ENCODE data around the gene ROCK2.

- TF ChIP-seq MLX (CRISPR knock-in tag; IDR thresholded peaks at IDR 0.05) (no peak), CREB1 (CRISPR knock-in tag; IDR thresholded peaks at IDR 0.05) (no peak), ELF4 (CRISPR knock-in tag; IDR thresholded peaks at IDR 0.05; ENCODE audit: low read depth) (no peak), NR3C1 (CRISPR knock-in tag; conservative IDR thresholded peaks at IDR 0.05; ENCODE audit: low read depth) (no peak), CTCF (IDR thresholded peaks at IDR 0.05) (no peak), TEAD1 (CRISPR knock-in tag; IDR thresholded peaks at IDR 0.05) (no peak), PRDM15 (CRISPR knock-in tag; IDR thresholded peaks at IDR 0.05) (no peak), ZBTB43 (CRISPR knock-in tag; IDR thresholded peaks at IDR 0.05) (no peak), E2F5 (CRISPR knock-in tag; IDR thresholded peaks at IDR 0.05) (no peak), ESRRA (CRISPR knock-in tag; IDR thresholded peaks at IDR 0.05; ENCODE audit: borderline replicate concordance) (no peak), ZNF423 (CRISPR knock-in tag; IDR thresholded peaks at IDR 0.05) (no peak), USF2 (CRISPR knock-in tag; IDR thresholded peaks at IDR 0.05) (no peak), ETV6 (CRISPR knock-in tag; IDR thresholded peaks at IDR 0.05) (no peak)
These were observed 42.6 kb upstream of the ROCK2 start for GRCh38 chr2:11387100-11387390.

All from WTC11 (cell line).